SK-N-SH (cell line): ENCODE results near the gene BAG3. TPM values are rescaled to one million over a fixed set of nuclear protein-coding genes. Genes with fewer than 3 reads are reported as not detected.
A peak's percentile ranks its signal among the peaks of the same experiment; 100 is the strongest.

Experiments
- CTCF ChIA-PET: fragments of 300-600, 350-600 bp; formaldehyde crosslinking; extraction: SDS; loops from one replicate; lab custom pipeline; 2021; lab: Yijun Ruan, JAX
- POLR2A ChIA-PET: fragments of 350-600 bp; sonication (Branson Sonifier 250); formaldehyde crosslinking; extraction: SDS; loops from one replicate; lab custom pipeline; 2020; ENCODE audit warnings: antibody characterized with exemption, inconsistent platforms; lab: Yijun Ruan, JAX
- DNase-seq: peaks from one replicate; pipeline ENCODE4 v3.0.0; 2012
- H2AFZ ChIP-seq: fragments of 200-600 bp; sonication (generic); 2 replicates; pipeline ENCODE4 v1.8.1; 2016; ENCODE audit warnings: antibody characterized with exemption, mild to moderate bottlenecking, low read depth
- H3F3A ChIP-seq: fragments of 200-600 bp; sonication (generic); replicated peaks from 2 replicates; pipeline ENCODE3; 2016; ENCODE audit warnings: antibody characterized with exemption, mild to moderate bottlenecking; ENCODE audit not compliant: insufficient read depth
- H3K27ac ChIP-seq, 2 experiments: fragments of 200-500 bp in 1 of 2; fragments of 200-600 bp in 1 of 2; sonication (Bioruptor generic) in 1 of 2; sonication (generic), shearing (Covaris generic) in 1 of 2; 2 replicates each; pipeline versions ENCODE4 v1.5.1 to v1.6.1; 2014 to 2016; ENCODE audit warnings: low read depth in 2 of 2, inconsistent platforms in 1 of 2, low read length in 1 of 2, mild to moderate bottlenecking in 1 of 2, mixed read lengths in 1 of 2
- H3K27me3 ChIP-seq: fragments of 200-600 bp; sonication (generic), shearing (Covaris generic); 2 replicates; pipeline ENCODE4 v1.6.1; 2016; ENCODE audit warnings: mixed run types; ENCODE audit not compliant: insufficient read depth
- H3K36me3 ChIP-seq, 2 experiments: fragments of 200-500 bp in 1 of 2; fragments of 200-600 bp in 1 of 2; sonication (Bioruptor generic) in 1 of 2; sonication (generic) in 1 of 2; replicated peaks in 1 of 2; 2 replicates each; pipeline versions ENCODE3 to v1.5.1; 2014 to 2016; ENCODE audit warnings: low read length in 1 of 2, mild to moderate bottlenecking in 1 of 2; ENCODE audit not compliant: insufficient read depth in 2 of 2, control insufficient read depth in 1 of 2
- H3K4me1 ChIP-seq, 2 experiments: fragments of 200-500 bp in 1 of 2; fragments of 200-600 bp in 1 of 2; sonication (Bioruptor generic) in 1 of 2; sonication (generic), shearing (Covaris generic) in 1 of 2; 2 replicates each; pipeline versions ENCODE4 v1.5.1 to v1.6.1; 2014 to 2016; ENCODE audit warnings: low read depth in 1 of 2, low read length in 1 of 2, mixed run types in 1 of 2; ENCODE audit not compliant: insufficient read depth in 2 of 2, control insufficient read depth in 1 of 2
- H3K4me2 ChIP-seq: fragments of 200-600 bp; sonication (generic), shearing (Covaris generic); 2 replicates; pipeline ENCODE4 v1.6.1; 2017; ENCODE audit warnings: mixed run types
- H3K4me3 ChIP-seq, 2 experiments: fragments of 200-500 bp in 1 of 2; fragments of 200-600 bp in 1 of 2; sonication (Bioruptor generic) in 1 of 2; sonication (generic), shearing (Covaris generic) in 1 of 2; 2 replicates each; pipeline versions ENCODE4 v1.5.1 to v1.8.1; 2014 to 2016; ENCODE audit warnings: low read depth in 2 of 2, inconsistent platforms in 1 of 2, low read length in 1 of 2, mild to moderate bottlenecking in 1 of 2, mixed read lengths in 1 of 2, moderate library complexity in 1 of 2
- H3K79me2 ChIP-seq: fragments of 200-600 bp; sonication (generic); 2 replicates; pipeline ENCODE4 v1.8.1; 2017; ENCODE audit warnings: mild to moderate bottlenecking; ENCODE audit not compliant: insufficient read depth
- H3K9ac ChIP-seq: fragments of 200-600 bp; sonication (generic); 2 replicates; pipeline ENCODE4 v1.6.1; 2017; ENCODE audit warnings: mixed run types
- H3K9me2 ChIP-seq: fragments of 200-600 bp; sonication (generic); 2 replicates; pipeline ENCODE4 v1.6.1; 2017; ENCODE audit warnings: mixed run types
- H3K9me3 ChIP-seq: fragments of 200-600 bp; sonication (generic); 2 replicates; pipeline ENCODE4 v1.6.1; 2017; ENCODE audit warnings: mixed run types, mild to moderate bottlenecking, moderate library complexity
- H4K20me1 ChIP-seq: fragments of 200-600 bp; sonication (generic); 2 replicates; pipeline ENCODE4 v1.6.1; 2017; ENCODE audit warnings: mild to moderate bottlenecking, mixed run types; ENCODE audit not compliant: insufficient read depth
- CHD2 ChIP-seq: fragments of 150-350 bp; IDR thresholded peaks from 2 replicates; pipeline ENCODE4 v1.6.1; 2018; ENCODE audit warnings: low read length; ENCODE audit not compliant: partially characterized antibody
- CTCF ChIP-seq: fragments of 200-600 bp; sonication (generic); IDR thresholded peaks from 2 replicates; pipeline ENCODE4 v1.6.1; 2017; ENCODE audit warnings: antibody characterized with exemption, mild to moderate bottlenecking, moderate library complexity
- EP300 ChIP-seq, 2 experiments: IDR thresholded peaks; 2 replicates each; pipeline versions ENCODE4 v1.4.0 to v1.6.1; 2012; ENCODE audit warnings: borderline replicate concordance in 1 of 2, low read depth in 1 of 2, low read length in 1 of 2
- EZH2phosphoT487 ChIP-seq: fragments of 200-600 bp; sonication (generic); IDR thresholded peaks from 2 replicates; pipeline ENCODE4 v1.6.1; 2017; ENCODE audit warnings: low read depth, mixed run types, mild to moderate bottlenecking, antibody characterized with exemption, moderate library complexity, borderline replicate concordance
- FOSL2 ChIP-seq: IDR thresholded peaks from 2 replicates; pipeline ENCODE4 v1.4.0; 2012; ENCODE audit warnings: low read depth, mild to moderate bottlenecking, moderate library complexity, borderline replicate concordance
- GABPA ChIP-seq: IDR thresholded peaks from 2 replicates; pipeline ENCODE4 v1.4.0; 2012; ENCODE audit warnings: low read depth, mild to moderate bottlenecking
- MEF2A ChIP-seq: IDR thresholded peaks from 2 replicates; pipeline ENCODE4 v1.4.0; 2012; ENCODE audit warnings: low read depth, borderline replicate concordance
- MXI1 ChIP-seq: IDR thresholded peaks from 2 replicates; pipeline ENCODE4 v1.6.1; 2012; ENCODE audit warnings: mild to moderate bottlenecking, low read depth, low read length, improper control_type of control experiment
- NRF1 ChIP-seq: IDR thresholded peaks from 2 replicates; pipeline ENCODE4 v1.6.1; 2012; ENCODE audit warnings: low read depth, mild to moderate bottlenecking, low read length
- POLR2AphosphoS5 ChIP-seq: IDR thresholded peaks from 2 replicates; pipeline ENCODE4 v1.6.1; 2012; ENCODE audit warnings: low read depth, low read length
- RAD21 ChIP-seq: IDR thresholded peaks from 2 replicates; pipeline ENCODE4 v1.6.1; 2012; ENCODE audit warnings: mild to moderate bottlenecking, low read length
- RFX5 ChIP-seq: IDR thresholded peaks from 2 replicates; pipeline ENCODE4 v1.6.1; 2012; ENCODE audit warnings: mild to moderate bottlenecking, improper control_type of control experiment, low read length
- RXRA ChIP-seq: IDR thresholded peaks from 2 replicates; pipeline ENCODE4 v1.4.0; 2012; ENCODE audit warnings: low read depth, mild to moderate bottlenecking, borderline replicate concordance
- TEAD4 ChIP-seq: IDR thresholded peaks from 2 replicates; pipeline ENCODE4 v1.4.0; 2012; ENCODE audit warnings: mild to moderate bottlenecking, borderline replicate concordance; ENCODE audit not compliant: insufficient read depth
- WGBS: methylation state at CpG from one replicate; pipeline ENCODE4 v1.1.6; 2017; ENCODE audit warnings: low lambda C conversion rate; 5-methylcytosine and 5-hydroxymethylcytosine counted together
- polyA plus RNA-seq, 3 experiments: library from polyadenylated mRNA; depleted of rRNA; stranded (reverse); fragments of >200 nt; gene quantifications; 2 replicates each; pipeline ENCODE4 v1.2.3, GENCODE V29; 2012
- TF ChIP-seq, protein P1 (sequence below): IDR thresholded peaks from 2 replicates; pipeline ENCODE4 v1.4.0; 2012; ENCODE audit warnings: low read depth, borderline replicate concordance
- TF ChIP-seq, protein P2 (sequence below): fragments of 150-350 bp; IDR thresholded peaks from 2 replicates; pipeline ENCODE4 v1.6.1; 2016; ENCODE audit warnings: mild to moderate bottlenecking, low read depth, low read length

Gene BAG3
- polyA plus RNA-seq, 1 of the 3 experiments (the other 2 are of a cell fraction) = 9.2 TPM

- Histone ChIP-seq H4K20me1 (no peaks in the 10 kb centered on the region), H3K9ac (peak overlapping the region; percentile 35; the same call in 1 of the 2 replicates), H3K27ac (peak overlapping the region; percentile 39 to 74; a peak in 3 of 4 replicates), H2AFZ (0 out of 2 replicates have a peak overlapping the region, but pooled peaks have one; percentile 14), H3K4me1 (peaks cover 10 to 26% of the 10 kb centered on the region in 2 experiments; a peak in 2 of 4 replicates), H3K9me3 (no peaks in the 10 kb centered on the region), H3K27me3 (no peaks in the 10 kb centered on the region), H3K9me2 (no peaks in the 10 kb centered on the region), H3K4me2 (peak overlapping the region; percentile 49; the same call in 1 of the 2 replicates), H3K79me2 (peaks cover 14% of the 10 kb centered on the region; the same call in 1 of the 2 replicates), H3F3A (peaks cover 35% of the 10 kb centered on the region), H3K36me3 (peaks cover 9 to 24% of the 10 kb centered on the region in 2 experiments), H3K4me3 (no peak overlapping the region)
- WGBS = 43% methylated on average over 9 of the region's 9 CpGs
- POLR2A ChIA-PET = no interaction called here
- CTCF ChIA-PET = interaction anchor here (1.1 to 2.4 kb wide), 2 partner anchors 25 to 179 kb away, joined by 3 to 9 read pairs; no protein-coding TSS in a partner anchor
- TF ChIP-seq TEAD4 (no peak), NRF1 (no peak), FOSL2 (peak; percentile 4; the same call in 1 of the 2 replicates), CTCF (no peak), CHD2 (no peak), EZH2phosphoT487 (no peak), EP300 (IDR thresholded peaks at IDR 0.05; ENCODE audit: borderline replicate concordance in 1 of 2, low read depth in 1 of 2, low read length in 1 of 2) (no peak), MEF2A (peak; percentile 17; the same call in 1 of the 2 replicates), GABPA (no peak), MXI1 (no peak), RFX5 (no peak), RAD21 (no peak), POLR2AphosphoS5 (no peak), RXRA (no peak)
- TF ChIP-seq, protein P1, sequence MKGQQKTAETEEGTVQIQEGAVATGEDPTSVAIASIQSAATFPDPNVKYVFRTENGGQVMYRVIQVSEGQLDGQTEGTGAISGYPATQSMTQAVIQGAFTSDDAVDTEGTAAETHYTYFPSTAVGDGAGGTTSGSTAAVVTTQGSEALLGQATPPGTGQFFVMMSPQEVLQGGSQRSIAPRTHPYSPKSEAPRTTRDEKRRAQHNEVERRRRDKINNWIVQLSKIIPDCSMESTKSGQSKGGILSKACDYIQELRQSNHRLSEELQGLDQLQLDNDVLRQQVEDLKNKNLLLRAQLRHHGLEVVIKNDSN = no peak
- TF ChIP-seq, protein P2, sequence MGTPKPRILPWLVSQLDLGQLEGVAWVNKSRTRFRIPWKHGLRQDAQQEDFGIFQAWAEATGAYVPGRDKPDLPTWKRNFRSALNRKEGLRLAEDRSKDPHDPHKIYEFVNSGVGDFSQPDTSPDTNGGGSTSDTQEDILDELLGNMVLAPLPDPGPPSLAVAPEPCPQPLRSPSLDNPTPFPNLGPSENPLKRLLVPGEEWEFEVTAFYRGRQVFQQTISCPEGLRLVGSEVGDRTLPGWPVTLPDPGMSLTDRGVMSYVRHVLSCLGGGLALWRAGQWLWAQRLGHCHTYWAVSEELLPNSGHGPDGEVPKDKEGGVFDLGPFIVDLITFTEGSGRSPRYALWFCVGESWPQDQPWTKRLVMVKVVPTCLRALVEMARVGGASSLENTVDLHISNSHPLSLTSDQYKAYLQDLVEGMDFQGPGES = no peak
- no peak for DNase-seq
These were observed 29.5 kb downstream of the BAG3 start for GRCh38 chr10:119680650-119681081.
